ENCODE measurements around the gene FAM13C.

GRCh38 chr10:59304521-59305097, 57.7 kb downstream of the FAM13C start:
- TF ChIP-seq BACH2 (CRISPR knock-in tag; IDR thresholded peaks at IDR 0.05; ENCODE audit: borderline replicate concordance) = no peak
- TF ChIP-seq RARB (CRISPR knock-in tag; IDR thresholded peaks at IDR 0.05) = no peak
- TF ChIP-seq ISL1 (CRISPR knock-in tag; IDR thresholded peaks at IDR 0.05) = no peak
- no peak for TF ChIP-seq CSDC2 (CRISPR knock-in tag; IDR thresholded peaks at IDR 0.05)
- TF ChIP-seq SNAI2 (CRISPR knock-in tag; IDR thresholded peaks at IDR 0.05) = no peak
- no peak for TF ChIP-seq ZNF70 (CRISPR knock-in tag; IDR thresholded peaks at IDR 0.05)
- no peak for TF ChIP-seq CREB5 (CRISPR knock-in tag; IDR thresholded peaks at IDR 0.05; ENCODE audit: low read depth)
- TF ChIP-seq ESRRG (CRISPR knock-in tag; IDR thresholded peaks at IDR 0.05) = no peak
- TF ChIP-seq OSR1 (CRISPR knock-in tag; IDR thresholded peaks at IDR 0.05) = no peak
- TF ChIP-seq GLIS3 (CRISPR knock-in tag; IDR thresholded peaks at IDR 0.05) = no peak
- no peak for TF ChIP-seq PPARA (CRISPR knock-in tag; IDR thresholded peaks at IDR 0.05; ENCODE audit: borderline replicate concordance)
